Activated naive CD4-positive, alpha-beta T cell treated with anti-CD3 and anti-CD28 coated beads for 36 hours (primary cell): ENCODE measurements around the gene ULK3. TPM values are rescaled to one million over a fixed set of nuclear protein-coding genes. Genes with fewer than 3 reads are reported as not detected.
A peak's percentile ranks its signal among the peaks of the same experiment; 100 is the strongest.

ENCODE experiments used
- CTCF ChIA-PET: fragments of 350-600 bp; sonication (Branson Sonifier 250); formaldehyde crosslinking; loops from one replicate; lab custom pipeline; 2021; ENCODE audit warnings: antibody characterized with exemption; lab: Charles Lee
- DNase-seq: peaks from one replicate; pipeline ENCODE4 v3.0.0-alpha.2; 2020
- H3K27ac Mint-ChIP-seq: one replicate; pipeline ENCODE4 v1.8.0; 2021; ENCODE audit warnings: mild to moderate bottlenecking, mixed read lengths
- H3K27me3 Mint-ChIP-seq: one replicate; pipeline ENCODE4 v1.8.0; 2021; ENCODE audit warnings: low read depth, mixed read lengths
- H3K36me3 Mint-ChIP-seq: one replicate; pipeline ENCODE4 v1.8.0; 2021; ENCODE audit warnings: low read depth, mixed read lengths
- H3K4me1 Mint-ChIP-seq: one replicate; pipeline ENCODE4 v1.8.0; 2021; ENCODE audit warnings: low read depth, mixed read lengths
- H3K4me3 Mint-ChIP-seq: one replicate; pipeline ENCODE4 v1.8.0; 2021; ENCODE audit warnings: mild to moderate bottlenecking, moderate library complexity, mixed read lengths
- H3K9me3 Mint-ChIP-seq: one replicate; pipeline ENCODE4 v1.8.0; 2021; ENCODE audit warnings: mixed read lengths
- intact Hi-C: fragments of 100-400 bp; cut with micrococcal nuclease; formaldehyde crosslinking; loops from one replicate; pipeline ENCODE4 v1.15.1; 2023
- total RNA-seq, 2 experiments: library from RNA; stranded (reverse); gene quantifications; one replicate each; pipeline ENCODE4 v1.2.3, GENCODE V29; 2021

Gene ULK3
- total RNA-seq, 2 experiments from 2014 or later, result 58.9 to 69.2 TPM

- no peak overlapping the region for H3K27ac Mint-ChIP-seq
- no peak overlapping the region for H3K4me3 Mint-ChIP-seq
- no peaks in the 10 kb centered on the region for H3K36me3 Mint-ChIP-seq
- H3K4me1 Mint-ChIP-seq, result peaks cover 6% of the 10 kb centered on the region
- H3K27me3 Mint-ChIP-seq, result peaks cover 21% of the 10 kb centered on the region
- H3K9me3 Mint-ChIP-seq, result no peaks in the 10 kb centered on the region
- intact Hi-C loops, result loop anchor here (5.0 kb wide), 1 partner anchor 168 kb away; the partner anchor contains the start of gene SCAMP5
- DNase-seq, result no peak
- CTCF ChIA-PET, result interaction anchor here (1.7 to 2.7 kb wide), 2 partner anchors 73 to 197 kb away, joined by 4 to 10 read pairs; no protein-coding TSS in a partner anchor
Measured at GRCh38 chr15:74828835-74829234, 14.1 kb downstream of the ULK3 start.

GRCh38 chr15:74827614-74828013 is 15.3 kb downstream of the ULK3 start:
- Mint-ChIP-seq H3K36me3 (no peaks in the 10 kb centered on the region), H3K9me3 (no peaks in the 10 kb centered on the region), H3K27me3 (peaks cover 21% of the 10 kb centered on the region), H3K27ac (no peak overlapping the region), H3K4me3 (no peak overlapping the region), H3K4me1 (peaks cover 6% of the 10 kb centered on the region)
- intact Hi-C loops, result loop anchor here (5.0 kb wide), 1 partner anchor 170 kb away; the partner anchor contains the start of gene SCAMP5
- CTCF ChIA-PET, result interaction anchor here (0.8 to 2.7 kb wide), 3 partner anchors 17 to 74 kb away, joined by 3 to 10 read pairs (median 4); no protein-coding TSS in a partner anchor
- DNase-seq, result no peak

GRCh38 chr15:74826921-74827320 is 16.0 kb downstream of the ULK3 start:
- Mint-ChIP-seq H3K4me1 (peaks cover 6% of the 10 kb centered on the region), H3K36me3 (no peaks in the 10 kb centered on the region), H3K4me3 (no peak overlapping the region), H3K27me3 (peaks cover 21% of the 10 kb centered on the region), H3K27ac (no peak overlapping the region), H3K9me3 (no peaks in the 10 kb centered on the region)
- intact Hi-C loops, result loop anchor here (5.0 kb wide), 1 partner anchor 170 kb away; the partner anchor contains the start of gene SCAMP5
- CTCF ChIA-PET, result interaction anchor here (0.6 to 2.3 kb wide), 7 partner anchors 18 to 206 kb away, joined by 3 to 5 read pairs (median 3); no protein-coding TSS in a partner anchor
- DNase-seq, result no peak

DNA sequence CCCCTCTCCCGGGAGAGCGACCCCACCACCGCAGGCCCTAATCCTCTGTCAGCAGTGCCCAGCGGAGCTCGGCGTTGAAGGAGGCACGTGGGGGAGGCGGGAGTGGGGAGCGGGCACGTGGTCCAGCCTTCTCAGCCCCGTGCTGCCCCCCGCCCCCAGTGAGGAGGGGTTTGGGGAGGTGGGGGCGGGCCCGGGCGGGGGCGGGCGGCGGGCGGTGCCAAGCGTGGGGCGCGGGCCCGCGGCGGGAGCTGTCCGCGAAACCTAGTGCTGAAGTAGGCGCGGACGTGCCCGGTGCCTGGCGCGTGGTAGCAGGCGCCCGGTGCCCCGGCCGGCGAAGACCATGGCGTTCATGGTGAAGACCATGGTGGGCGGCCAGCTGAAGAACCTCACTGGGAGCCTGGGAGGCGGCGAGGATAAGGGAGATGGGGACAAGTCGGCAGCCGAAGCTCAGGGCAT is 16.6 kb downstream of the ULK3 start, which contains the start of gene CPLX3:
Gene CPLX3, plus strand, starts transcription at position 264 of the 456 bp plus-strand sequence. Its CDS starts 77 bp downstream, at position 341.
- Mint-ChIP-seq H3K27me3 (peaks cover 21% of the 10 kb centered on the region), H3K27ac (no peak within 1 kb of the TSS), H3K4me1 (peaks cover 6% of the 10 kb centered on the region), H3K4me3 (no peak within 1 kb of the TSS), H3K36me3 (no peaks in the 10 kb centered on the region), H3K9me3 (no peaks in the 10 kb centered on the region)
- peak; percentile 53 for DNase-seq
- CTCF ChIA-PET, result interaction anchor here (0.5 to 2.3 kb wide), 8 partner anchors 19 to 374 kb away, joined by 3 to 5 read pairs (median 3); no protein-coding TSS in a partner anchor
- intact Hi-C loops, result loop anchor here (5.0 kb wide), 1 partner anchor 171 kb away; the partner anchor contains the start of gene SCAMP5

DNA sequence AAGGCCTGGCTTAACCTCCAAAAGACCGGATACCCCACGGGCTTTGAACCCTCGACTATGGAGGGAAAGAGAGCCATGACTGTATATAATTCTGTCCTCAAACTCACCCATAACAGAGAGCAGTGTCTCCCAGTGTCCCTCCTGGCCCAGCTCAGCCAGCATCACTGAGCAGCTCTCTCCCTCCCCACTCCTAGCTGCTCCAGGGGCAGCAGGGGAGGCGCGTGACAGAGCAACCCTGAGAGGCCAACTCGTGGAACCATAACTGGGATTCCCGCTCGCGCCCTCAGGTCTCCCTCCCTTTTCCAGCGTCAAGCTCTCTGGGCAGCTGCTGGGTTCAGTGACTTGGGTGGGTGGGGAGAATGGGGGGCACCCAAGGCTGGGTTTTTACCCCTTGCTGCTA is 17.1 kb downstream of the ULK3 start:
- no peaks in the 10 kb centered on the region for H3K9me3 Mint-ChIP-seq

GRCh38 chr15:74824976-74825375 is 18.0 kb downstream of the ULK3 start:
- no peak for DNase-seq
- Mint-ChIP-seq H3K27me3 (peaks cover 21% of the 10 kb centered on the region), H3K27ac (no peak overlapping the region), H3K36me3 (no peaks in the 10 kb centered on the region), H3K4me3 (no peak overlapping the region), H3K9me3 (no peaks in the 10 kb centered on the region), H3K4me1 (peaks cover 6% of the 10 kb centered on the region)
- CTCF ChIA-PET, result interaction anchor here (2.3 kb wide), 1 partner anchor 25 kb away, joined by 5 read pairs; no protein-coding TSS in a partner anchor
- intact Hi-C loops, result loop anchor here (5.0 kb wide), 1 partner anchor 172 kb away; the partner anchor contains the start of gene SCAMP5

More for the DNA sequence above, 17.1 kb downstream of the ULK3 start:
- peaks cover 6% of the 10 kb centered on the region for H3K4me1 Mint-ChIP-seq
- H3K4me3 Mint-ChIP-seq, result no peak overlapping the region
- CTCF ChIA-PET, result interaction anchor here (0.5 to 2.3 kb wide), 6 partner anchors 18 to 375 kb away, joined by 3 to 5 read pairs (median 4); no protein-coding TSS in a partner anchor
- intact Hi-C loops, result loop anchor here (5.0 kb wide), 1 partner anchor 171 kb away; the partner anchor contains the start of gene SCAMP5
- H3K27ac Mint-ChIP-seq, result no peak overlapping the region
- H3K36me3 Mint-ChIP-seq, result no peaks in the 10 kb centered on the region
- H3K27me3 Mint-ChIP-seq, result peaks cover 21% of the 10 kb centered on the region
- DNase-seq, result no peak

DNA sequence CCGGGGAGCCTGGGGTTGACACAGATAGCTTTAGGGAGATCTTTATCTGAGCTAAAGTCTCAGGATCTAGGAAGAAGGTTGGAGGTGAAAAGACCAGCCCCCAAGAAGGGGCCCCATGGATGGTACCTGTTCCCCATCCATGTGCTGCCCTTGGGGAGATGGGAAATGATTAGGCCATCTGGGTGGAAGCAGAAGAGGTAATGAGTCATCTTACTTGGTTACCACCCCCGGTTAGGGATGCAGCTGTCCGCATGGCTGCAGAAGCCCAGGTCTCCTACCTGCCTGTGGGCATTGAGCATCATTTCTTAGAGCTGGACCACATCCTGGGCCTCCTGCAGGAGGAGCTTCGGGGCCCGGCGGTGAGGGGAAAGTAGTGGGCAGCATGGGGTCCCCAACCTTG is 19.6 kb downstream of the ULK3 start:
- DNase-seq, result no peak
- peaks cover 18% of the 10 kb centered on the region for H3K27me3 Mint-ChIP-seq
- no peak overlapping the region for H3K27ac Mint-ChIP-seq
- peaks cover 5% of the 10 kb centered on the region for H3K4me1 Mint-ChIP-seq
- no peaks in the 10 kb centered on the region for H3K9me3 Mint-ChIP-seq
- no peak overlapping the region for H3K4me3 Mint-ChIP-seq
- CTCF ChIA-PET, result interaction anchor here (1.4 to 1.6 kb wide), 3 partner anchors 14 to 192 kb away, joined by 3 to 5 read pairs (median 3); no protein-coding TSS in a partner anchor
- no peaks in the 10 kb centered on the region for H3K36me3 Mint-ChIP-seq
- intact Hi-C loops, result no loop called here

DNA sequence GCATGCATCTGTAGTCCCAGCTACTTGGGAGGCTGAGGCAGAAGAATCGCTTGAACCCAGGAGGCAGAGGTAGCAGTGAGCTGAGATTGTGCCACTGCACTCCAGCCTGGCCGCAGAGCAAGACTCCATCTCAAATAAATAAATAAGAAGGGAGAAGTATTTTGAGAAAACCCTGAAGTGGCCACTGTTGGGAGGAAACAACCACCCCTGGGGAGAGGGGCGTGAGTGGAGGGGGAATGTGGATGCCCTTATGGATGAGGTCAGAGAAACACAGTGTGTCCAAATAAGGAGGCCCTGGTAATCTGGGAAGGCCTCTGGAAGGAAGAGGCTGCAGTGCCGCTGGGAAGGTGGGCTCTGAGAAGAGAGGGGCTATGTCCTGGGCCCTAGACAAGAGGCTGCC is 20.7 kb downstream of the ULK3 start:
- intact Hi-C loops, result no loop called here
- Mint-ChIP-seq H3K27ac (no peak overlapping the region), H3K9me3 (no peaks in the 10 kb centered on the region), H3K36me3 (no peaks in the 10 kb centered on the region), H3K27me3 (peaks cover 8% of the 10 kb centered on the region), H3K4me1 (peaks cover 5% of the 10 kb centered on the region), H3K4me3 (no peak overlapping the region)
- DNase-seq, result no peak
- CTCF ChIA-PET, result no interaction called here

DNA sequence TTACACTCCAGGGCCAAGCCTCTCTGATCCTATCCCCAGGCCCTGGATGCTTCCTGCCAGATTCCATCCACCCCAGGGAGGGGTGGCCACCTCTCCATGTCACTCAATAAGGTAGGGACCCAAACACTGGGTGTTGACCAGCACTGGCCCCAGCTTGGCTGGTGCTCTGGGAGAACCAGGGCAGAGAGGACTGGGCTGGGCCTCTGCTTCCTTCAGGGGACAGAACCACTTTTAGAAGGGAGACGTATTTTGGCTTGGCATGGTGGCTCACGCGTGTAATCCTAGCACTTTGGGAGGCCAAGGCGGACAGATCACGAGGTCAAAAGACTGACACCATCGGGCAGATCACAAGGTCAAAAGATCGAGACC is 21.2 kb downstream of the ULK3 start:
- no peak for DNase-seq

DNA sequence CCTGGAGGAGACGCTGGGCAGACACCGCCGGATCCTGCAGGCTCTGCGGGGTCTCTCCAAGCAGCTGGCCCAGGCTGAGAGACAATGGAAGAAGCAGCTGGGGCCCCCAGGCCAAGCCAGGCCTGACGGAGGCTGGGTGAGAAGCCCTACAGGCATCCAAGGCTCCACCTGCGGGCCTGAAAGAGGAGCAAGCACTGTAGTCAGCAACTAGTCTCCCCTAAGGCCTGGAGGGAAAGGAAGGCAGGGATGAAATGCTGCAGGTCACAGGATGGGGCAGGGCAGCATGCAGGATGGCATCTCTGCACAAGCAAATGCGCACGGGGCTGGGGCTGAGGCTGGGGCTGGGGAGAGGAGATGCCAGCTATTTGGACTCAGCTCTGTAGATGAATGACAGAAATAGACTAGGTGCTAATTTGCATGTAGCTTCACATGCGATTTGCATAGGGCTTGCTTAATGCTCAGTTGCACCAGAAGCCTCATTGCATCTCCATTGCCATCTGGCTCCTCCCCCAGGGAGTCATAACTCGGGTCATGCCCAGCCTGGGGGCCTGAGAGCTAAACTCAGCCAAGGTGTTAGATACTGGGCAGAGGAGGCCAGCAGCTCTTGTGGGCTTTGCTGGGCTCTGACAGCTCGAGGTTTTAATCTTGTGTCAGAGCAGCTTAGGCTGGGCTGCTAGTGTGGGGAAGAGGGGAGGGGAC is 21.7 kb downstream of the ULK3 start:
- Mint-ChIP-seq H3K4me3 (no peak overlapping the region), H3K9me3 (no peaks in the 10 kb centered on the region), H3K36me3 (no peaks in the 10 kb centered on the region), H3K4me1 (peaks cover 5% of the 10 kb centered on the region), H3K27me3 (no peaks in the 10 kb centered on the region), H3K27ac (no peak overlapping the region)
- DNase-seq, result no peak
- CTCF ChIA-PET, result interaction anchor here (1.4 kb wide), 1 partner anchor 12 kb away, joined by 4 read pairs; no protein-coding TSS in a partner anchor
- intact Hi-C loops, result no loop called here

More for the DNA sequence above, 21.2 kb downstream of the ULK3 start:
- CTCF ChIA-PET, result no interaction called here
- Mint-ChIP-seq H3K4me3 (no peak overlapping the region), H3K4me1 (peaks cover 5% of the 10 kb centered on the region), H3K36me3 (no peaks in the 10 kb centered on the region), H3K9me3 (no peaks in the 10 kb centered on the region), H3K27ac (no peak overlapping the region), H3K27me3 (peaks cover 3% of the 10 kb centered on the region)
- intact Hi-C loops, result no loop called here

- Mint-ChIP-seq H3K27me3 (no peaks in the 10 kb centered on the region), H3K4me1 (peaks cover 5% of the 10 kb centered on the region), H3K4me3 (no peak overlapping the region), H3K36me3 (no peaks in the 10 kb centered on the region), H3K27ac (no peak overlapping the region), H3K9me3 (no peaks in the 10 kb centered on the region)
- intact Hi-C loops, result no loop called here
- DNase-seq, result no peak
- CTCF ChIA-PET, result interaction anchor here (0.6 to 1.4 kb wide), 2 partner anchors 14 to 213 kb away, joined by 4 to 6 read pairs; no protein-coding TSS in a partner anchor
Measured at GRCh38 chr15:74820056-74820455, 22.9 kb downstream of the ULK3 start.

DNA sequence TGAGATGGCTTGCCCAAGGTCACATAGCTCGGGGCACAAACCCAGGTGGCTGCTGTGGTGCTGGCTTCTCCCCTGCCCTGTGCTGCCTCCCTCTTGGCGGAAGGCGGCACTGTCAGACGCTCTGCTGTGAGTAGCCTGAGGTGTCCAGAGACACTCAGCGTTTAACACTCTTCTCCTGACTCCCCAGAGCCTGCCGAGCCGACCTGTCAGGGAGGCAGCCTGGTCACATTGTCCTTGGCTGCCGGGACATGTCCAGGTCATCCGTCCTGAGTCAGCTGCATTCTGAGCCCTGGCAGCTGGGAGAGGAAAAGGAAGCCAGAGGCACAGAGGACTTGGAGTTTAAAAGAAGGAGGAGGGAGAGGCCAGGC is 25.6 kb downstream of the ULK3 start:
- Mint-ChIP-seq H3K4me1 (peaks cover 5% of the 10 kb centered on the region), H3K27me3 (no peaks in the 10 kb centered on the region), H3K4me3 (no peak overlapping the region), H3K27ac (no peak overlapping the region), H3K9me3 (no peaks in the 10 kb centered on the region), H3K36me3 (no peaks in the 10 kb centered on the region)
- no peak for DNase-seq
- CTCF ChIA-PET, result interaction anchor here (0.6 kb wide), 1 partner anchor 252 kb away, joined by 3 read pairs; no protein-coding TSS in a partner anchor
- intact Hi-C loops, result no loop called here
